LNCaP clone FGC (cell line): ENCODE data around the gene PCCA.

Source experiments
- DNase-seq: peaks from one replicate; pipeline ENCODE4 v3.0.0-alpha.2; 2011; ENCODE audit warnings: low read depth
- H3K4me3 ChIP-seq: 2 replicates; pipeline ENCODE4 v1.5.1; 2011; ENCODE audit warnings: mild to moderate bottlenecking, low read depth, low read length, control low read depth
- TF ChIP-seq, protein P1 (sequence below): IDR thresholded peaks from 2 replicates; pipeline ENCODE4 v1.5.1; 2012; ENCODE audit warnings: mild to moderate bottlenecking; ENCODE audit not compliant: control insufficient read depth, insufficient read depth; ENCODE audit errors: extremely low read depth

Gene PCCA

DNA sequence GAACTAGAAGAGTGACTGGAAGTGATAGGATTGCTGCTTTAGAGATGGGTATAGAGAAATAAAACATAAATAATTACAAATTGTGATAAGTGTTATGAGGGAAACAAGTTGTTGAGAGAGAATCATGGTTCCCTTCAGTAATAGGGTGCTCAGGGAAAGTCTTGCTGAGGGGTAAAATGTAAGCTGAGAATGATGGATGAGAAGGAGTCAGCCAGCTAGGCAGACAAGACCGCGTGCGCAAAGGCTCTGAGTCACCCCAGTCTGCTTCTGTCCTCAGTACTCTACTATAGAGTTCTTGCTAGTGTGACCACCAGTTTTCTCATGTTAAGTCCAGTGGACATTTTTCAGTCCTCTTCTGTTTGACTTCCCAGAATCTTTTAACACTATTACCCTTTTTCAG is 39.5 kb downstream of the PCCA start:
- DNase-seq, result no peak
- TF ChIP-seq, protein P1, sequence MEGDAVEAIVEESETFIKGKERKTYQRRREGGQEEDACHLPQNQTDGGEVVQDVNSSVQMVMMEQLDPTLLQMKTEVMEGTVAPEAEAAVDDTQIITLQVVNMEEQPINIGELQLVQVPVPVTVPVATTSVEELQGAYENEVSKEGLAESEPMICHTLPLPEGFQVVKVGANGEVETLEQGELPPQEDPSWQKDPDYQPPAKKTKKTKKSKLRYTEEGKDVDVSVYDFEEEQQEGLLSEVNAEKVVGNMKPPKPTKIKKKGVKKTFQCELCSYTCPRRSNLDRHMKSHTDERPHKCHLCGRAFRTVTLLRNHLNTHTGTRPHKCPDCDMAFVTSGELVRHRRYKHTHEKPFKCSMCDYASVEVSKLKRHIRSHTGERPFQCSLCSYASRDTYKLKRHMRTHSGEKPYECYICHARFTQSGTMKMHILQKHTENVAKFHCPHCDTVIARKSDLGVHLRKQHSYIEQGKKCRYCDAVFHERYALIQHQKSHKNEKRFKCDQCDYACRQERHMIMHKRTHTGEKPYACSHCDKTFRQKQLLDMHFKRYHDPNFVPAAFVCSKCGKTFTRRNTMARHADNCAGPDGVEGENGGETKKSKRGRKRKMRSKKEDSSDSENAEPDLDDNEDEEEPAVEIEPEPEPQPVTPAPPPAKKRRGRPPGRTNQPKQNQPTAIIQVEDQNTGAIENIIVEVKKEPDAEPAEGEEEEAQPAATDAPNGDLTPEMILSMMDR, result no peak
- no peak overlapping the region for H3K4me3 ChIP-seq

DNA sequence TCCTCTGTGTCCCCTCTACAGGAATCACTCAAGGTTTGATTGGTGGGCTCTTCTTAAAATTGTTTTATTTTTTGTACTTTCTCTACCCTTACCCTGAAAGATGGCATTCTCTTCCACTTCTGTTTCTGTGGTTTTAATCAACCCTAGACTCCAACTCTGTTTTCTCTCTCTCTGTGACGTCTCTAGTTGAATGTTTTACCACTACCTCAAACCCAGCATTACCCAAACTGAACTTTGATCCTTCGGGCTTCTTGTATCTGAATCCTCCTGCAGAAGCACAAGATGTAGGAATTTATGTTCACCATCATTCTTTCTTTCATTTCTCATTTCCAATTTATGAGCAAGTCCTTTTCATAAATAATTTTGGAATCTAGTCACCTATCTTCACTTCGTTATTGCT is 39.9 kb downstream of the PCCA start:
- H3K4me3 ChIP-seq, result no peak overlapping the region
- TF ChIP-seq, protein P1, result no peak
- DNase-seq, result no peak

DNA sequence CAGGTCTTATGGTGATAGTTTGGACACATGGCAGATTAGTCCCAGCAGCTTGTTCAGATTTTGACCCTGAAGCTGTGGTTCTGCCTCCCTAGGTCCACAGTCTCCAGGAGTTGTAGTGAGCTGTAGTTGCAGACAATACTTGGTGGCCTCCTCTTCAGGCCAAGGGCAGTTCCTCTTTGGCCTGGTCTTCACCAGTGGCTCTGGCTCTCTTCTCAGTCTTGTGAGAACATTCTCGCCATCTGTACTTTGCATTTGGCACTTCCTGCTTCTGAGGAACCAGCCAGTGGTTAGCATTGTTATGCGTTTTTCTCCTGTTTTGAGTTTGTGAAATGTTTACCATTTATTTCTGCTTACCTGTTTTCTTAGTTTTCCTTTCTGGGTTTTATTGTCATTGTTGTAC is 40.7 kb downstream of the PCCA start:
- no peak for DNase-seq
- H3K4me3 ChIP-seq, result no peak overlapping the region
- TF ChIP-seq, protein P1, result no peak

DNA sequence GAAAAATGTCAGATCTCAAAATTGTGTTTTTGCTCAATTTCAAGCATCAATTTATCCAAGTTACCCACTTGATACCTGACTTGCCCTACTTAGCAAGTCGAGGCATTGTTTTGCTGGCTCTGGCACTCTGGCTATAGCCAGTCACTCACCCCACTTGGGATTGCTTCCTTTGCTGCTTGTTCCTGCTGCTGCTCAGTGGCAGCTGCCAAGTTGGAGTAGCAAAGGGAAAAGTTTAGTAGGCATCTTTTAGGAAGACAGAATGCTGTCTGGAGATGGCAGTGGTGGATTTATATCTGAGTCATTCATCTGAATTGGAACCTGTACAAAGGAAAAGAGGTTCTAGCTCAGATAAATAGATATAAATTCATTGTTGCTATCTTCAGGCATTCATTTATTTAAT is 41.2 kb downstream of the PCCA start:
- TF ChIP-seq, protein P1, result no peak
- DNase-seq, result no peak
- H3K4me3 ChIP-seq, result no peak overlapping the region

DNA sequence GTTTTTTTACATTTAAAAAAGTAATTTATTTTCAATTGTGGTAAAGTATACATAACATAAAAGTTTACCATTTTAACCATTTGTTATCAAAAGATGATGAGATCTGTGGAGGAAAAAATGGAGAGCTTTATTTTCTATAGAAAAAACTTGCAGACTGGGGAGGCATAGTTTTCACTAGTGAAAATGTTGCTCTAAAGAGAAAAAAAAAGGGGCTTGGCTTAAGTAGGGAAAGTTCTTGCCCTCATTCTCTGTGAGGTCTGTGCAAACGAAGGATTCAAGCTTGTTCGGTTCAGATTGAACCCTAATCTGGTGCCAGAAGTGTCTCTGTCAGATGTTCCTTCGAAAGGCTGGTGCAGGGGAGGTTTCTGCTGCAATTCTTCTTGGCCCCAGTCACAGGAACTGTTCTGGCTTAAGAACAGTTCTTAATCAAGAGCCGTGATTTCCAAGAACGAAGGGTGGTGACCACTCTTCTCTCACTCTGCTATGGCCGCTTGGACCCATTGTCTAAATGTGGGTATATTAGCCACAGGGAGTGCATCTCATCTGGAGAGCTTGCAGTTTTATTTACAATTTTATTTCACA is 42.1 kb downstream of the PCCA start:
- TF ChIP-seq, protein P1, result no peak
- no peak for DNase-seq
- no peak overlapping the region for H3K4me3 ChIP-seq

DNA sequence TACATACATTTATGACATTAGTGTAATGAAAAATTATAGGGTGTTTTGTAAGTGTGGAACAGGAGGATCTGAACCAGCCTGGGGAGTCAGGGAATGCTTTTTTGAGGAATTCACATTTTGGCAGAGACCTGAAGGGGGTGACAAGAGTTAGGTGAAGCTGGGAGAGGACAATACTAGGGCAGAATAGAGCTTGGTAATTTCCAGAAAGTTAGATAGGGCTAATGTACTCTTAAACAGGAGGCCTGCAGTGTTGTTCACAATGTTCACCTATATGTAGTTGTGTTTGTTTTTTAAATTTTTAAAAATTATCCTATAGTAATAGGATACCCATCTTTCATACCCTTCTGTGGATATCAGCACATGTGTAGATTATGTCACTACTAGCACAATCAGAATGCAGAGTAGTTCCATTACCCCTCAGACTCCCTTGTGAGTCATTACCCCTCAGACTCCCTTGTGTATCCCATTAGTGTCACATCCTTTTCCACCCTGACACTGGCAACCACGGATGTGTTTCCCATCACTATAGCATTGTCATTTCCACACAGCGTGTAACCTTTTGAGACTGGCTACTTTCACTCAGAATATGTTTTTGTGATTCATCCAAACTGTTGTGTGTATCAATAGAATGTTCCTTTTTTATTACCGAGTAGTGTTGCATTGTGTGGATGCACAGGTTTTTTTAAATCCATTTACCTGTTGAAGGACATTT is 43.1 kb downstream of the PCCA start:
- no peak for DNase-seq
- TF ChIP-seq, protein P1, result no peak

More for the DNA sequence above, 43.1 kb downstream of the PCCA start:
- no peak overlapping the region for H3K4me3 ChIP-seq
